MG63 (cell line): Measurements from ENCODE around the gene ENOSF1. TPM values are rescaled to one million over a fixed set of nuclear protein-coding genes. Genes with fewer than 3 reads are reported as not detected.
"Not testable (repeated sequence)": the region's sequence is repeated elsewhere in the genome, so short reads cannot be mapped to it uniquely, and the experiment has no call there.

Source experiments
- DNase-seq: peaks from one replicate; pipeline ENCODE4 v3.0.0-alpha.2; 2020
- H3K27me3 ChIP-seq: fragments of 250-450 bp; sonication (Bioruptor Pico); 2 replicates; pipeline ENCODE4 v1.5.1; 2020; ENCODE audit warnings: mild to moderate bottlenecking, moderate library complexity
- H3K36me3 ChIP-seq: fragments of 250-450 bp; sonication (Bioruptor Pico); 2 replicates; pipeline ENCODE4 v1.5.1; 2020; ENCODE audit warnings: mild to moderate bottlenecking, moderate library complexity
- H3K4me3 ChIP-seq: fragments of 250-450 bp; sonication (Bioruptor Pico); 2 replicates; pipeline ENCODE4 v1.5.1; 2020; ENCODE audit warnings: mild to moderate bottlenecking, moderate library complexity
- H3K9me3 ChIP-seq: fragments of 250-450 bp; sonication (Bioruptor Pico); 2 replicates; pipeline ENCODE4 v1.5.1; 2020; ENCODE audit warnings: mild to moderate bottlenecking, moderate library complexity
- total RNA-seq: library from RNA; depleted of rRNA; stranded (reverse); fragments of >200 nt; shearing (Covaris generic); gene quantifications from 2 replicates; pipeline ENCODE4 v1.2.3, GENCODE V29; 2014; ENCODE audit warnings: low replicate concordance

The ENOSF1 gene
- total RNA-seq, 1 experiment from 2014 or later = 7.8 TPM

GRCh38 chr18:682416-682815 is 30.0 kb downstream of the ENOSF1 start:
- DNase-seq, H3K36me3 ChIP-seq: not testable (repeated sequence)

GRCh38 chr18:681985-682384 is 30.4 kb downstream of the ENOSF1 start:
- Histone ChIP-seq H3K9me3 (no peaks in the 10 kb centered on the region), H3K36me3 (no peaks in the 10 kb centered on the region), H3K4me3 (no peak overlapping the region), H3K27me3 (no peaks in the 10 kb centered on the region)
- no peak for DNase-seq

More at GRCh38 chr18:682416-682815, 30.0 kb downstream of the ENOSF1 start:
- not testable (repeated sequence) for H3K4me3 ChIP-seq, H3K27me3 ChIP-seq, H3K9me3 ChIP-seq

- H3K36me3 ChIP-seq = peaks cover 5% of the 10 kb centered on the region
- no peaks in the 10 kb centered on the region for H3K9me3 ChIP-seq
- no peak for DNase-seq
- H3K27me3 ChIP-seq = no peaks in the 10 kb centered on the region
- H3K4me3 ChIP-seq = no peak overlapping the region
These were observed 32.0 kb downstream of the ENOSF1 start for GRCh38 chr18:680392-680791.

DNA sequence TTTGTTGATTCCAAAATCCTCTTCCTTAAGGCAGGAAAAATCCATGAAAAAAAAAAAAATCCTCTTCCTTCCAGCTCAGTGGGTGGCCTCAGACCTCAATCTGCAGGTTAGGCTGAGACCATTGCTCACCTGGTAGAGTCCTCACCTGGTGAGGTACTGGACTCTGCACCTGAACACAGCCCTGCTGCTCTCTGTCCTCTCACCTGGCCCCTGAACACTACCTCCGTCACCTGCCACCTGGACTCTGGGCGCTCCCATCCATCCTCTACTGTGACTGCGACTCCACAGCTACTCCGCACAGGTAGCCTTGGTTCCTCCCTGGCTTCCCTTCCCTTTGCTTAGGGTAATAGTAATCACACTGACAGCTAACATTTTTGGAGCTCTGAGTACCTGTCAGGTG is 32.9 kb downstream of the ENOSF1 start:
- no peak for DNase-seq

DNA sequence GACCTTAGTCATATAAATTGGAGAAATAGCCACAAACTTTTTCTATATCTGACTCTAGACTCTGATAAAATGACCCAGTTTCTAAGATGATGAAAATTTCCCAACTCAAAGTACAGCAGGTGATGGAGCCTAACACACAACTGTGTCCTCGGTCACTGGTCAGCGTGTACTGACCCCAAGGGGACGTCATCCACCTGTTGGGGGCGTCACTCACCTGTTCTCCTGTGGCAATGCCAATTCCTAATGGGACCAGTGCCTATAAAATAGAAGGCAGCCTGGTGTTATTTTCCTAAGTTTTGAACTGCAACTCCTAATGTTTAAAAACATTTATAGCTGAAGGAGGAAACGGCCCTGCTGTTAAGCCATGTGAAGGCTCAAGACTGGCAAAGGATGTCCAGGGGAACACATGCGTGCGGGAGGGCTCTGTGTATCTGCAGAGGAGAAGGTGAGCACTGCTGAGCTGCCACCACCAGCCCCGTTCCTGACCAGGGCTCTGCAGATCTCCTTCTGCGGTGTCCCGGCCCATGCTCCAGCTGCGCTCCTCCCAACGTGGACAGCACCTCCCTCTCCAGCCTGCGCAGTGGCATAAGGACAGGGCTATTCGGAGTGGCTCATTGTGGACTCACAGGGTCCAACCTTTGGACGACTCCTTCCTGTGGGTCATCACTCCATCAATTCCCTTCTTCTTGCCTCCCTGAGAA is 33.8 kb downstream of the ENOSF1 start:
- no peaks in the 10 kb centered on the region for H3K27me3 ChIP-seq
- DNase-seq = no peak
- peaks cover 23% of the 10 kb centered on the region for H3K36me3 ChIP-seq
- no peaks in the 10 kb centered on the region for H3K9me3 ChIP-seq
- H3K4me3 ChIP-seq = no peak overlapping the region

More for the DNA sequence above, 32.9 kb downstream of the ENOSF1 start:
- H3K4me3 ChIP-seq = no peak overlapping the region
- no peaks in the 10 kb centered on the region for H3K27me3 ChIP-seq
- H3K9me3 ChIP-seq = no peaks in the 10 kb centered on the region
- H3K36me3 ChIP-seq = peaks cover 14% of the 10 kb centered on the region

DNA sequence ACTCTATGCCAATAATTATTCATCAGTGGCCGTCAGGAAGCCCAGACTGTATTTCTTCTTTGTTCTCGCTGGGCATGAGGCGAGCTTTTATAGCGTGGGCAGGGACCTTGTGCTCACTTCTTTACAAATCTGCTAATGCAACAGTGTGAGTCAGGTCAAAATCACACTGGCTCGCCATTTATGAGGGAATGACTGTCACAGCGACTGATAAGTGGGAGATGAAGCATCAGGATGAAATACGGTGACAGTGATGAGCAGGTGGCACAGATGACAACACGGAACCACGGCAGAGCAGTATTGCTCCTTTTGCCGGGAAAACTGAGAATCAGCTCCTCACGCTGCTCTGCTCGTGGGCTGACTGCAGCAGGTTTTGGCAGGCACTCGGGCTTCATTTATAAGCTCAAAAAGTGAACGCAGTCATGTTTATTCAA is 34.5 kb downstream of the ENOSF1 start:
- Histone ChIP-seq H3K36me3 (peaks cover 28% of the 10 kb centered on the region), H3K27me3 (no peaks in the 10 kb centered on the region), H3K9me3 (no peaks in the 10 kb centered on the region), H3K4me3 (no peak overlapping the region)
- no peak for DNase-seq

DNA sequence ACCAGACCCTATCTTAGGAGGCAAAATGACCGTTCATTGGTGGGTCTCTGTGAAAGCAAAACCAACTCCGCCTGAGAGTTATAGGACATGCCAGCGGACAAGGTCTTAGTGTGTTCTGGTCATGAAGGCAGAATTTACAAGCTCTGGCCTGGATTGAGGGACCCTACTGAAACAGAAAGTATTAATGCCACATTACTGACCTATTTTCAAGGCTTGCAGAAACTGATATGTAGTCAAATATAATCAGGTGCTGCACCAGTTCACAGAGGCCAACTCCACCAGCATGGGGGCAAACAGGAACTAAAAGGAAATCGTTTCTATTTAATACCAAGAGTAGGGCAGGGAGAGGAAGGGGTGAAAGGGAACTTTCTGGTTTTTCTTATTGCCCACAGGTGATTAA is 35.3 kb downstream of the ENOSF1 start:
- H3K36me3 ChIP-seq = peaks cover 36% of the 10 kb centered on the region
- H3K9me3 ChIP-seq = no peaks in the 10 kb centered on the region

GRCh38 chr18:676736-677135 is 35.7 kb downstream of the ENOSF1 start:
- H3K36me3 ChIP-seq = peaks cover 40% of the 10 kb centered on the region

More for the DNA sequence above, 35.3 kb downstream of the ENOSF1 start:
- DNase-seq = no peak
- Histone ChIP-seq H3K27me3 (no peaks in the 10 kb centered on the region), H3K4me3 (no peak overlapping the region)

GRCh38 chr18:676069-676468 is 36.4 kb downstream of the ENOSF1 start:
- no peak for DNase-seq
- H3K4me3 ChIP-seq = no peak overlapping the region
- H3K9me3 ChIP-seq = no peaks in the 10 kb centered on the region
- peaks cover 45% of the 10 kb centered on the region for H3K36me3 ChIP-seq
- H3K27me3 ChIP-seq = no peaks in the 10 kb centered on the region

More at GRCh38 chr18:676736-677135, 35.7 kb downstream of the ENOSF1 start:
- no peaks in the 10 kb centered on the region for H3K9me3 ChIP-seq
- DNase-seq = no peak
- H3K4me3 ChIP-seq = no peak overlapping the region
- H3K27me3 ChIP-seq = no peaks in the 10 kb centered on the region

GRCh38 chr18:675307-675706 is 37.1 kb downstream of the ENOSF1 start:
- H3K9me3 ChIP-seq = no peaks in the 10 kb centered on the region
- peaks cover 53% of the 10 kb centered on the region for H3K36me3 ChIP-seq
- no peak for DNase-seq
- no peak overlapping the region for H3K4me3 ChIP-seq
- H3K27me3 ChIP-seq = no peaks in the 10 kb centered on the region

- H3K36me3 ChIP-seq = peaks cover 63% of the 10 kb centered on the region
- H3K27me3 ChIP-seq = no peaks in the 10 kb centered on the region
- DNase-seq = no peak
- H3K4me3 ChIP-seq = no peak overlapping the region
- H3K9me3 ChIP-seq = no peaks in the 10 kb centered on the region
These were observed 38.7 kb downstream of the ENOSF1 start for GRCh38 chr18:673769-674168.

- H3K4me3 ChIP-seq = no peak overlapping the region
- no peaks in the 10 kb centered on the region for H3K9me3 ChIP-seq
- DNase-seq = no peak
- H3K27me3 ChIP-seq = no peaks in the 10 kb centered on the region
- peaks cover 68% of the 10 kb centered on the region for H3K36me3 ChIP-seq
These were observed 39.1 kb downstream of the ENOSF1 start for GRCh38 chr18:673317-673716.

DNA sequence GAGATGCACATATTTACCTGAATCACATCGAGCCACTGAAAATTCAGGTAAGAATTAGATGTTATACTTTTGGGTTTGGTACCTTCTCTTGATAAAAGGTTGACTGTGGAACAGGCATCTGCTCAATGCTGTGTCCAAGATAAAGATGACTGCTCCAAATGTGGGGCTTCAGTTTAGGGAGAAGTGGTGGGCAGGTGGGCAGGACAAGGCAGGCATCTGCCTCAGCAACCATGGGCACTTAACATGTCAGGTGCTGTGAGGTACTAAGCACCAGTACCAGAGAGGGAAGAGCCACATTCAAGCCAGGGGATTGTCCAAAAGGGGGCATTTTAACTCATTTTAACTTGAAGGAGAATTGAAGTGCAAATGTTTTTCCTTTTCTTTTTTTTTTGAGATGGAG is 41.0 kb downstream of the ENOSF1 start:
- no peak for DNase-seq
- Histone ChIP-seq H3K27me3 (no peaks in the 10 kb centered on the region), H3K36me3 (peaks cover 70% of the 10 kb centered on the region), H3K4me3 (no peak overlapping the region), H3K9me3 (no peaks in the 10 kb centered on the region)

DNA sequence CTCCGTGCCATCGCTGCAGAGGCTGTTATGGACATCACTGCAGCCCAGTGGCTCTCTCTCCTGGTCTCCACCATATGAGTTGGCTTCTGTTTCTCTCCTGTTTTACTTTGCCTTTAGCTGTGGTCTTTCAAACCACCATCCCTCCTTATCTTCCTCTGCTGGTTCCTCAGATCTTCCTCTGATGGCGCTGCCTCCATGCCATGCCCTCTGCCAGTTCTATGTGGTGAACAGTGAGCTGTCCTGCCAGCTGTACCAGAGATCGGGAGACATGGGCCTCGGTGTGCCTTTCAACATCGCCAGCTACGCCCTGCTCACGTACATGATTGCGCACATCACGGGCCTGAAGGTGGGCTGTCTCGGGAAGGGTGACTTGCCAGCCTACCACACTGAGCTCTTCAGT is 41.9 kb downstream of the ENOSF1 start:
- no peak overlapping the region for H3K4me3 ChIP-seq
- no peaks in the 10 kb centered on the region for H3K27me3 ChIP-seq
- no peaks in the 10 kb centered on the region for H3K9me3 ChIP-seq
- H3K36me3 ChIP-seq = peaks cover 75% of the 10 kb centered on the region
- DNase-seq = no peak

- no peaks in the 10 kb centered on the region for H3K9me3 ChIP-seq
- peaks cover 61% of the 10 kb centered on the region for H3K36me3 ChIP-seq
- no peak overlapping the region for H3K4me3 ChIP-seq
- H3K27me3 ChIP-seq = no peaks in the 10 kb centered on the region
- no peak for DNase-seq
These were observed 43.4 kb downstream of the ENOSF1 start for GRCh38 chr18:669077-669476.

DNA sequence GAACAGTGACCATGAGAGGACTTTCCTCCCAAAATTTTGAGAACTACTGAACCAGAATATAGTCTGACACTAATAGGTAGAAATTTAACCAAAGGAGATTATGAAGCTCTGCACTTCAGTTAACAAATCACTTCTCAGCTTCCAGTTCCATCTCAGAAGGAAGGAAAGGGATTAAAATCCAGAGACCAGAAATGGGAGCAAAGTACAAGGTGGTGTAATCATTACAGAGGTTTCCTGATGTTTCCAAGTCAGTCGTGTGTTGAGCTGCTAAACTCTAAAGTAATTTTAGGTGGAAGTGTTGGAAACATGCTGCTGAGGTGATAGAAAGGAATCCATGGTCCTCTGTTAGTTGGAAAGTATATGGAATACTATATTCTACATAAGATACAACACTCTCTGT is 44.2 kb downstream of the ENOSF1 start:
- Histone ChIP-seq H3K27me3 (no peaks in the 10 kb centered on the region), H3K4me3 (no peak overlapping the region), H3K9me3 (no peaks in the 10 kb centered on the region), H3K36me3 (peaks cover 55% of the 10 kb centered on the region)
- no peak for DNase-seq

- Histone ChIP-seq H3K27me3 (no peaks in the 10 kb centered on the region), H3K4me3 (no peak overlapping the region), H3K9me3 (no peaks in the 10 kb centered on the region), H3K36me3 (peaks cover 46% of the 10 kb centered on the region)
- no peak for DNase-seq
These were observed 45.8 kb downstream of the ENOSF1 start for GRCh38 chr18:666628-667027.

DNA sequence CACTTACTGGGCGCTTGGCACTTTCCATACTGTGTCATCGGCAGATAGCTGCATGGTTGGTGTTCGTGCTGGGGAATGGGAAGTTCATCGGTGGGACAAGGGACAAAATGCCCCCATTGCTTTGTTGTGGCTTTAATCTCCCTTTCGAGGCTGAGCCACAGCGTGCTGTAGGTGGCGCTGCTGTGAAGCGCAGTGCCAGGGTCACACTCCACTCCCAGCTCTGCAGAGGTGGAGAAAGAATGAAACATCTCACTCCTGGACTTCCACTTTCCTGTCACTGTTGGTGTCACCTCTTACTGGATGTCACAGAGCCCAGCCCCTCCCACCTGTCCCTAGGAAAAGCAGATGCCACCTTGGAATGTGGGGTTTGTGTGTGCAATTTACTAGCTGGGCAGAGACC is 46.3 kb downstream of the ENOSF1 start:
- DNase-seq = no peak
- Histone ChIP-seq H3K27me3 (no peaks in the 10 kb centered on the region), H3K4me3 (no peak overlapping the region), H3K9me3 (peaks cover 4% of the 10 kb centered on the region; the same call in 1 of the 2 replicates), H3K36me3 (peaks cover 47% of the 10 kb centered on the region)
